ENCODE data around the gene PACRG.

- TF ChIP-seq POLR2A (IDR thresholded peaks at IDR 0.05; ENCODE audit: low read depth, low read length): no peak
- no peak for TF ChIP-seq CTCF (conservative IDR thresholded peaks at IDR 0.05; ENCODE audit: low read depth, low read length)
- no peak for TF ChIP-seq USF2 (IDR thresholded peaks at IDR 0.05; ENCODE audit: low read depth, low read length)
- no peak for TF ChIP-seq MXI1 (IDR thresholded peaks at IDR 0.05; ENCODE audit: borderline replicate concordance, low read depth, low read length)
- TF ChIP-seq RCOR1 (IDR thresholded peaks at IDR 0.05; ENCODE audit: insufficient replicate concordance, low read length): no peak
- TF ChIP-seq MAZ (IDR thresholded peaks at IDR 0.05; ENCODE audit: borderline replicate concordance, low read depth, low read length): no peak
- TF ChIP-seq CHD1 (IDR thresholded peaks at IDR 0.05; ENCODE audit: low read depth, low read length): no peak
- TF ChIP-seq BHLHE40 (IDR thresholded peaks at IDR 0.05; ENCODE audit: low read depth, low read length): no peak
- no peak for TF ChIP-seq ELK1 (IDR thresholded peaks at IDR 0.05; ENCODE audit: borderline replicate concordance, low read depth, low read length)
- no peak for TF ChIP-seq MAFK (IDR thresholded peaks at IDR 0.05; ENCODE audit: low read depth, low read length)
- no peak for TF ChIP-seq RAD21 (IDR thresholded peaks at IDR 0.05; ENCODE audit: low read length)
- no peak for TF ChIP-seq RFX5 (IDR thresholded peaks at IDR 0.05; ENCODE audit: low read depth, low read length)
- no peak for TF ChIP-seq CEBPB (IDR thresholded peaks at IDR 0.05; ENCODE audit: low read depth, low read length)
Measured at GRCh38 chr6:162722633-162723032, 5.1 kb upstream of the PACRG start.
